Activated T-cell treated with anti-CD3 and anti-CD28 coated beads, Interleukin-2, amount 50 U/mL, for 72 hours (primary cell): Measurements from ENCODE around the gene SLC25A36. TPM values are rescaled to one million over a fixed set of nuclear protein-coding genes. Genes with fewer than 3 reads are reported as not detected.
A peak's percentile ranks its signal among the peaks of the same experiment; 100 is the strongest.
"Not testable (repeated sequence)": the region's sequence is repeated elsewhere in the genome, so short reads cannot be mapped to it uniquely, and the experiment has no call there.

ENCODE experiments used
- ATAC-seq, 2 donors: fragments of 150-1000 bp; cut with Tn5 transposase; replicated peaks in 1 of 2; 2 replicates each; pipeline ENCODE4 v1.10.0; 2021; ENCODE audit warnings: moderate library complexity in 2 of 2, mild to moderate bottlenecking in 1 of 2
- DNase-seq, 2 donors: peaks; one replicate each; pipeline ENCODE4 v3.0.0; 2021 to 2022; ENCODE audit warnings: mixed read lengths in 1 of 2
- H3K27ac Mint-ChIP-seq: one replicate; pipeline ENCODE4 v1.8.0; 2022; ENCODE audit warnings: mild to moderate bottlenecking, moderate library complexity, mixed read lengths
- H3K27me3 Mint-ChIP-seq: one replicate; pipeline ENCODE4 v1.8.0; 2022; ENCODE audit warnings: low read depth, mixed read lengths
- H3K36me3 Mint-ChIP-seq, 2 donors: one replicate each; pipeline ENCODE4 v1.8.0; 2022; ENCODE audit warnings: mixed read lengths in 2 of 2, mild to moderate bottlenecking in 1 of 2; ENCODE audit not compliant: insufficient read depth in 2 of 2
- H3K4me1 Mint-ChIP-seq: one replicate; pipeline ENCODE4 v1.8.0; 2022; ENCODE audit warnings: low read depth, mixed read lengths
- H3K4me3 Mint-ChIP-seq, 2 donors: one replicate each; pipeline ENCODE4 v1.8.0; 2022; ENCODE audit warnings: mild to moderate bottlenecking in 2 of 2, mixed read lengths in 2 of 2, moderate library complexity in 2 of 2
- H3K9me3 Mint-ChIP-seq, 2 donors: one replicate each; pipeline ENCODE4 v1.8.0; 2022; ENCODE audit warnings: mixed read lengths in 2 of 2
- total RNA-seq, 2 donors: library from RNA; stranded (reverse); gene quantifications; one replicate each; pipeline ENCODE4 v1.2.3, GENCODE V29; 2022

The SLC25A36 gene
- total RNA-seq, 2 donors from 2014 or later = 67.5 to 83.6 TPM

DNA sequence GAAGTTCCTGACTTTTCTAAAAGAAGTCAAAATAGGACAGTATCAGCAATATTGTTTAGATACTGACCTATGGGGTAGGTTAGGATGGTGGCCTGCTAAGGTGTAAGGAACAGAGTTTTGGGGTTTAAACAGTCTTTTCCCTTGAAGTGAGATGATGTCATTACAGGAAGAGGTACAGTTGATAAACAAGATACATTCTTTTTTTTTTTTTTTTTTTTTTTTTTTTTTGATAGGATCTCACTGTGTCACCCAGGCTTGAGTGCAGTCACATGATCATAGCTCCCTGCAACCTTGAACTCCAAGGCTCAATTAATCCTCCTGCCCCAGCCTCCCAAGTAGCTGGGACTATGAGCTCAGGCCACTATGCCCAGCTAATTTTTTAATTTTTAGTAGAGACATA, 33.3 kb downstream of the SLC25A36 start:
- ATAC-seq = no peak
- DNase-seq = no peak
- Mint-ChIP-seq H3K27ac (peak overlapping the region; percentile 85), H3K36me3 (peaks cover 2 to 17% of the 10 kb centered on the region in 2 donors), H3K4me3 (no peak overlapping the region), H3K4me1 (peaks cover 6% of the 10 kb centered on the region), H3K27me3 (no peaks in the 10 kb centered on the region), H3K9me3 (no peaks in the 10 kb centered on the region)

DNA sequence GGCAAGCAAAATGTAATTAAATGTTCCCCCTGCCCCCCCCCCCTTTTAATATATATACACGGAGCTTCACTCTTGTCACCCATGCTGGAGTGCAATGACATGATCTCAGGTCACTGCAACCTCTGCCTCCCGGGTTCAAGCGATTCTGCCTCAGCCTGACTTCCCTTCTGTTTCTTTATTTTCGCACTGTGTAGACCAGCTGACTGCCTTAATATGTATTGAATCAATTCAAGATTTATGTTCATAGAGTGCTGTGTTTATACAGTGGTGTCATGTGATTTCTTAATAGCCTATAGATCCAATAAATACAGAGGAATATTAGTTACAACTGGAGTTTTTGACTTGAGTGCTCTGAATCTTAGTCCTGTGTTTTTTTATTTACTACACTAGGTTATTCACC, 39.0 kb downstream of the SLC25A36 start:
- H3K27me3 Mint-ChIP-seq = no peaks in the 10 kb centered on the region
- H3K4me3 Mint-ChIP-seq = no peak overlapping the region
- H3K9me3 Mint-ChIP-seq = peaks cover 3 to 5% of the 10 kb centered on the region in 2 donors
- no peak for ATAC-seq
- peaks cover 4 to 9% of the 10 kb centered on the region in 2 donors for H3K36me3 Mint-ChIP-seq
- no peak for DNase-seq
- no peaks in the 10 kb centered on the region for H3K4me1 Mint-ChIP-seq
- H3K27ac Mint-ChIP-seq = no peak overlapping the region

DNA sequence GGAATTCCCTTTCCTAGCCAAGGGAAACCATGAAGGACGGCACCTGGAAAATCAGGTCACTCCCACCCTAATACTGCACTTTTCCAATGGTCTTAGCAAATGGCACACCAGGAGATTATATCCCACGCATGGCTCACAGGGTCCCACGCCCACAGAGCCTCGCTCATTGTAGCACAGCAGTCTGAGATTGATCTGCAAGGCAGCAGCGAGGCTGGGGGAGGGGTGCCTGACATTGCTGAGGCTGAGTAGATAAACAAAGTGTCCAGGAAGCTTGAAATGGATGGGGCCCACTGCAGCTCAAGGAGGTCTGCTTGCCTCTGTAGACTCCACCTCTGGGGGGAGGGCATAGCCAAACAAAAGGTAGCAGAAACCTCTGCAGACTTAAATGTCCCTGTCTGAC, 46.2 kb downstream of the SLC25A36 start:
- ATAC-seq, H3K4me3 Mint-ChIP-seq, H3K36me3 Mint-ChIP-seq, DNase-seq, H3K27me3 Mint-ChIP-seq, H3K27ac Mint-ChIP-seq, H3K9me3 Mint-ChIP-seq, H3K4me1 Mint-ChIP-seq: not testable (repeated sequence)

DNA sequence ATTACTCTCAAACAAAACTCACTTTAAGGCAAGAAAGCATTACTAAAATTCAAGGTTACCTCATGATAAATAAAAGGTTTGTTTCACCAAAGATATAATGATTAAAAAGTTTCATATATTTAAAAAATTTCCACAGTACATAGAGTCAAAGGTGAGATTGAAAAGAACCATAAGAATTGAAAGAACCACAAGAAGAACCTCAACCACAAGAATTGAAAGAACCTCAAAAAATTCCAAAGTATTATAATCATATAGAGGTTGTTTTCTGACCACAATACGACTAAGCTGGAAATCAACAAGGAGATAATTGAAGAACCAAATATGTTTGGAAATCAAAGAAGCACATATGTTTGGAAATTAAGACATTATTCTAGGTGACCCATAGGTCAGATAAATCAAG, 52.7 kb downstream of the SLC25A36 start:
- ATAC-seq (no peak), DNase-seq (no peak)
- Mint-ChIP-seq H3K27ac (no peak overlapping the region), H3K4me1 (no peaks in the 10 kb centered on the region), H3K36me3 (peaks cover 0 to 3% of the 10 kb centered on the region in 2 donors), H3K4me3 (no peak overlapping the region), H3K9me3 (peaks cover 3% of the 10 kb centered on the region in 2 donors), H3K27me3 (no peaks in the 10 kb centered on the region)

DNA sequence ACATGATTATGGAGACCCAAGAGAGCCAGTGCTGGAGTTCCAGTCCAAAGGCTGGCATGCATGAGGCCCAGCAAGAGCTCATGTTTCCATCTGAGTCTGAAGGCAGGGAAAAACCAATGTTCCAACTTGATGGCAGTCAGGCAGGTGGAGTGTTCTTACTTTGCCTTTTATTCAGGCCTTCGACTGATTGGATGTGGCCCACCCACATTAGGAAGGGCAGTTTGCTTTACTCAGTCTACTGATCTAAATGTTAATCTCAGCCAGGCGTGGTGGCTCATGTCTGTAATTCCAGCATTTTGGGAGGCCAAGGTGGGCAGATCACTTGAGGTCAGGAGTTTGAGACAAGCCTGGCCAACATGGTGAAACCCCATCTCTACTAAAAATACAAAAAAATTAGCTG, 53.2 kb downstream of the SLC25A36 start:
- not testable (repeated sequence) for ATAC-seq, DNase-seq, H3K4me1 Mint-ChIP-seq, H3K36me3 Mint-ChIP-seq, H3K27ac Mint-ChIP-seq, H3K4me3 Mint-ChIP-seq, H3K27me3 Mint-ChIP-seq, H3K9me3 Mint-ChIP-seq

DNA sequence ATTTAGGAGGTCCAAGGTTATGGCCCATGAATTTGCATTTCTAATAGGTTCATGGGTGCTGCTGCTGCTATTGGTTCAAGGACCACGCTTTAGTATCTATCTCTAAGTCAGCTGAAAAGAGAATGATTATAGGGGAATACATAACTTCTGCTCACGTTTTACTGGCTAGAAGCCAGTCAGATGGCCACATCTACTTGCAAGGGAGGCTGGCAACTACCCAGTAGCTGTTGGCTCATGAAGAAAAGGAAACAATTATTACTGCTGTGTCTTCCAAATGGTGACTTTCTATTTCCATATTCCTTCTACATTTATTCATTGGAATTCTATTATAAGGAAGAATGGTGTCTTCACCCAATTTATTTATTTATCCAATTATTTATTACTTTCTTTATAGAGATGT, 54.2 kb downstream of the SLC25A36 start:
- Mint-ChIP-seq H3K27me3 (no peaks in the 10 kb centered on the region), H3K27ac (no peak overlapping the region), H3K36me3 (peaks cover 0 to 3% of the 10 kb centered on the region in 2 donors), H3K9me3 (peaks cover 3% of the 10 kb centered on the region in 2 donors), H3K4me3 (no peak overlapping the region), H3K4me1 (peaks cover 6% of the 10 kb centered on the region)
- DNase-seq = no peak
- ATAC-seq = no peak

DNA sequence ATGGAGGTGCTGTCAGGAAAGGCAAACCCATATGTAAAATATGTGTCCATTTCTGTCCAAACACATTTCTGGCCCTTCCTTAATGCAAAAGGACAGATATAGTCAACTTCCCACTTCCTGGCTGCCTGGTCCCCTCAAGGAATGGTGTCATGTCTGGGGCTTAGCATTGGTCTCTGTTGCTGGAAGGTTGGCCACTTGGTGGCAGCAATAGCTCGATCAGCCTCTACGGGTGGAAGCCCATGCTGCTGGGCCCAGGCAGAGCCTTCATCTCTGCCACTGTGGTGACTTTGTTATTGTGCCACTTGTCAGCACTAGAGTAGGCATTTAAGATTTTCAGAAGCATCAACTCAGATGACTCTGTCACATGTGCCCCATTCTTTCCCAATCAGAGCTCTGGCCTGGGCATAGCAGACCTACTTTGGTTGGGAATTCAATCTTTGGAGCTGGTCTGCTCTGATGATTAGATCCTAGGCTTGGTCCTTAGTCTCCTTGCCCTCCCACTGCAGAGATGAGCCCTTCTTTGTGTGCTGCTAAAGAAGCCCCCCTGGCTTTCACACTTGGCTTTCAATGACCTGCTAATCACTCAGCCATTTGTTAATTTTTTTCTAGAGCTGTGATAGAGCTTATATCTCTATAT, 58.5 kb downstream of the SLC25A36 start:
- Mint-ChIP-seq H3K4me3 (no peak overlapping the region), H3K9me3 (no peaks in the 10 kb centered on the region), H3K36me3 (no peaks in the 10 kb centered on the region), H3K4me1 (peaks cover 7% of the 10 kb centered on the region), H3K27me3 (no peaks in the 10 kb centered on the region), H3K27ac (no peak overlapping the region)
- DNase-seq = peak; percentile 53 to 64
- ATAC-seq = peak; percentile 92 to 93

DNA sequence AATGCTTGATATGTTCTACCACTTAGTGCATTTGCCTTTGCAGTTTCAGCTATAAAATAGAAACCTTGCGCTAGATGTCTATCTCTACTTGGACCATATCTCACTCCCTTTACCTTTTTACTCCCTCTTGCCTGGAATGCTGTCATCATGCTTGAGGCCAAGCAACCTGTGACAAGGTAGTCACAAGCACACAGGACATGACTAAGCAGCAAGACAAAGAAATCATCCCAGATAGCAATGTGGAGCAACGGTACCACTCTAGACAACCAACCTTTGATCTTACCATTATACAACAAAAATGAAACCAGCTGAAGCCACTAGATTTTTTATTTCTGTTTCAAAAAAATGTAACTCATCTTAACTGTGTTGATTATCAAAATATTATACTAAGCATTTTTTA, 59.0 kb downstream of the SLC25A36 start:
- Mint-ChIP-seq H3K9me3 (no peaks in the 10 kb centered on the region), H3K4me3 (no peak overlapping the region), H3K36me3 (no peaks in the 10 kb centered on the region), H3K27me3 (no peaks in the 10 kb centered on the region), H3K27ac (no peak overlapping the region), H3K4me1 (peaks cover 7% of the 10 kb centered on the region)
- ATAC-seq (peak; percentile 79 to 80), DNase-seq (no peak)

DNA sequence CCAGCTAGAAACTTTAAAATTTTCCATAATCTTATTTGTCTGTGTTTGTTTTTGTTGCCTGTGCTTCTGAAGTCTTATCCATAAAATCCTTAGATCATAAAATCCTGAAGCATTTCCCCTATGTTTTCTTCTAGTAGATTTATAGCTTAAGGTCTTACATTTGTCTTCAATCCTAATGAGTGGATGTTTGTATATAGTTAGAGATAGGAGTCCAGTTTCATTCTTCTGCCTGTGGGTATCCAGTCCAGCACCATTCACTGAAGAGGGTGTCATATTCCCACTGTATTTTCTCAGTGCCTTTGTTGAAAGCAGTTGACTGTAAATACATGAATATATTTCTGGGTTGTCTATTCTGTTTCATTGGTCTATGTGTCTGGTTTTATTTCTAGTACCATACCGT, 64.7 kb downstream of the SLC25A36 start:
- Mint-ChIP-seq H3K4me1 (peaks cover 2% of the 10 kb centered on the region), H3K27me3 (peaks cover 12% of the 10 kb centered on the region), H3K36me3 (no peaks in the 10 kb centered on the region), H3K9me3 (no peaks in the 10 kb centered on the region), H3K4me3 (no peak overlapping the region), H3K27ac (no peak overlapping the region)
- DNase-seq (no peak), ATAC-seq (no peak)

DNA sequence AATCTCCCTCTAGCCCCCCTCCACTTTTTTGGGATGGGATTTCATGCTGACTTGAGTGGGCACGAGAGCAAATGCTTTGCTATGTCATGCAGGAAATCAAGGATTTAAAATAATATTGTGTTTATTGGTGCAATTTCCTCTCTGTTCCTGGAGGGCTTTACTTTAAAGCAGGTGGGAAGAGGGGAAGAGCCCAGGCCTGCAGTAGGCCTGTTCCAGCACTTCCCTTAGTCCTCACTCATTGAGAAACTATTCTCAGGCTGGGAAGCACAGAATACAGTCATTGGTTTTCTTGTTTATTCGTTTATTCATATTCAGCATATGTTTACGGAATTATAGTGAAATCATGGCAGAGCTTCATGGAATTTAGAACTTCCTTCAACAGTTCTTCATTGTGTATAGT, 67.9 kb downstream of the SLC25A36 start:
- no peaks in the 10 kb centered on the region for H3K36me3 Mint-ChIP-seq
- H3K4me3 Mint-ChIP-seq = no peak overlapping the region
- no peak for DNase-seq
- H3K27ac Mint-ChIP-seq = no peak overlapping the region
- H3K27me3 Mint-ChIP-seq = peaks cover 12% of the 10 kb centered on the region
- no peaks in the 10 kb centered on the region for H3K9me3 Mint-ChIP-seq
- peaks cover 10% of the 10 kb centered on the region for H3K4me1 Mint-ChIP-seq
- no peak for ATAC-seq

DNA sequence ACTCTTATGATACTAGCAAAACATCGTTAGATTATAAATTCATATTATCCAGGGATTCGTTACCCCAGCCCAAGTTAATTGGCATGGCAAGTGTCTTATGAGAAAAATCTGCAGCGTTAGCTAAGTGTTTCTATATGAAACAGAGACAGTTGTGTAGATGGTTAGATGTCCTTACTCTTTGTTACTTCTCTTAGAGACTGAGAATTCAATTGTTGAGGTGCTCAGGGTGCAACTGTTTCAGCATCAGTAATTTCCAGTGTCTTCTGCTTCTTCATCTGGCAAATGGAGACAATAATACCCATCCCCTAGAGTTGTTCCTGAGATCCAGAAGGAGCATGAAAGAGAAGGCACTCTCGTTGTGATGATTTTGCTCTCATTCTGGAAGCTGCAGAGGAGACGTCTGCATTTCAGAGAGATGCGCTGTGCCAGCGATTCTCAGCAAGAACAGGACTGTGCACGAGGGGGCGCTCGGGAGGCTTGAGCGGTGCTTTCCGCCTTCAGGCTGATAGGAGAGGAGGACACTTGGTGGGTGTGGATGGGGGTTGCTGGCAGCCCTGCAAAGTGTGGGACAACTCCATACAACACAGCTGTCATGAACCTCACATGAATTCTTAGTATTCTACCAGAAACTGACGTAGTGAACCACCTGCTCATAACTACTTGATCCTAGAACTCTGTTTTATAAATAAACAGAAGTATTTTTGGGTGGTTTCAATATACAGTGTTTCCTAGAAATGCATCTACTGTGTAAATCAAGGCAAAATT, 69.8 kb downstream of the SLC25A36 start:
- Mint-ChIP-seq H3K27me3 (peaks cover 12% of the 10 kb centered on the region), H3K4me3 (no peak overlapping the region), H3K27ac (no peak overlapping the region), H3K4me1 (peaks cover 10% of the 10 kb centered on the region), H3K9me3 (no peaks in the 10 kb centered on the region), H3K36me3 (no peaks in the 10 kb centered on the region)
- ATAC-seq (peak; percentile 94), DNase-seq (peak; percentile 85 to 86)

DNA sequence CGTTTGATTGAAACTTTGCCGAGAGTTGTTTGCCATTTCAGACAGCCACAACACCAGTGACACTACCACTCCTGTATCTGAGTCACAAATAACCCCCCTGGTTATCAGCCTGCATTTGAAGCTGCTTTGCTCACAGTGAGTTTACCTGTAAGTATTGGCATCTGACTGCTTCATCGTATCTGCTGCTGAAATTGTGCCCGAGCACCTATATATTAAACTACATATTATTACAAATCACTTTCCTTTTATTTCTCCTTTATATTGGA, 70.3 kb downstream of the SLC25A36 start:
- Mint-ChIP-seq H3K27ac (no peak overlapping the region), H3K9me3 (no peaks in the 10 kb centered on the region), H3K36me3 (no peaks in the 10 kb centered on the region), H3K4me1 (peaks cover 11% of the 10 kb centered on the region), H3K27me3 (peaks cover 12% of the 10 kb centered on the region), H3K4me3 (no peak overlapping the region)
- no peak for DNase-seq
- peak; percentile 62 to 73 for ATAC-seq

DNA sequence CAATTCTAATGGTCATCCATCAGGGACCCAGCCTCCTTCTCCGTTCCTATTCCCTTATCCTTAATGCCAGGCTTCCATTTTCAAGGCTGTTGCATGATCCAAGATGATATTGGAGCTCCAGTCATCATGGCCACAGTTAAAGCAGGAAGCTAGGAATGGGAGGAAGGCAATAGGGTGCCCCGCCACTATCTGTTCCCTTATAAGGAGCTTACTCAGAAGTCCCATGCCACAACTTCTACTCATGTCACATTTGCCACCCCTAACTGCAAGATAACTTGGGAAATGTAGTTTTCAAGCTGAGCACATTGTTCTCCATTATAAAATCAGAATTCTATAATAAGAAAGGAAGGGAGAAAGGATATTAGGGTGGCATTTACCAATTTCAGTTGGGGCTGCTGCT, 70.9 kb downstream of the SLC25A36 start:
- DNase-seq = no peak
- no peak for ATAC-seq
- Mint-ChIP-seq H3K4me3 (no peak overlapping the region), H3K4me1 (peaks cover 18% of the 10 kb centered on the region), H3K9me3 (no peaks in the 10 kb centered on the region), H3K27ac (no peak overlapping the region), H3K27me3 (peaks cover 12% of the 10 kb centered on the region), H3K36me3 (no peaks in the 10 kb centered on the region)

DNA sequence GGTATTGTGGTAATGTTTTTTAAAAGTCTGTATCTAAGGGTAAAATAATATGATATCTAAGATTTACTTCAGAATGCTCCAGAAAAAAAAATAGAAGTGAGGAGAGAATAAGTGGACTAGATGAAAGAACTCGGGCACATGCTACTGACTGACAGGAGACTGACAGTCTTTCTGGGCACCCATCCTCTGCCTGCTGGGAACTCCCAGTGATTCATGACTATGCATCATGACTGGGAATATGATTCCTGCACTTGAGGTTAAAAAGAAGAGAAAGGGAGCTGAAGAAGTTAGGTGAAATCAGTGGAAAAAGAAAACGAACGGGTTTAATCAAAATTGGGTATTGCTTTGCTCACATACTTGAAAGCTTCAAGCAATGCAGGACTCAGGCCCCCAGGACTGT, 73.8 kb downstream of the SLC25A36 start:
- no peaks in the 10 kb centered on the region for H3K36me3 Mint-ChIP-seq
- no peak overlapping the region for H3K4me3 Mint-ChIP-seq
- peaks cover under 1% of the 10 kb centered on the region for H3K27me3 Mint-ChIP-seq
- H3K27ac Mint-ChIP-seq = no peak overlapping the region
- DNase-seq (no peak), ATAC-seq (no peak)
- peaks cover 34% of the 10 kb centered on the region for H3K4me1 Mint-ChIP-seq
- H3K9me3 Mint-ChIP-seq = no peaks in the 10 kb centered on the region
